Measurements from ENCODE around the gene RBM39.
"Not testable (repeated sequence)": the region's sequence is repeated elsewhere in the genome, so short reads cannot be mapped to it uniquely, and the experiment has no call there.

Gene RBM39

DNA sequence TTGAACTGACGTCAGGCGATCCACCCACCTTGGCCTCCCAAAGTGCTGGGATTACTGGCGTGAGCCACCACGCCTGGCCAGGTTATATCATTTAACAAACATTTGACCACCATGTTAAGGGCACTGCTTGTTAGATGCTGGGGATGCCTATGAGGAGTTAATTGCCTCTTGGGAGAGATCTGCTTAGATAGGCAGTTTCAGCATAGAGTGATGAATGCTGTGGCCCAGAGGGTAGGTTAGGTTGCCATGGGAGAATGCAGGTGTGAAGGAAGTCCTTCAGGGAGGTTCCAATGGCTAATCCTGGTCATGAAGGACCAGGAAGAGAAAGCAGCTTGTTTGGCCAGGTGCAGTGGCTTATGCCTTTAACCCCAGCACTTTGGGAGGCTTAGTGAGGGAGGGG, 46.7 kb upstream of the RBM39 start:
- Histone ChIP-seq H3K4me3 (ENCODE audit: insufficient read depth, low read length, poor library complexity, severe bottlenecking) (no peak overlapping the region), H2AFZ (ENCODE audit: low read depth, low read length, severe bottlenecking) (no peak overlapping the region), H3K4me2 (ENCODE audit: low read depth, low read length, poor library complexity, severe bottlenecking) (no peak overlapping the region), H3K36me3 (ENCODE audit: low read length) (no peaks in the 10 kb centered on the region), H3F3A (ENCODE audit: insufficient read depth) (no peaks in the 10 kb centered on the region), H3K9me2 (replicated peaks; ENCODE audit: insufficient read depth, low read length) (no peaks in the 10 kb centered on the region), H4K20me1 (ENCODE audit: low read depth, low read length) (no peaks in the 10 kb centered on the region), H3K79me2 (ENCODE audit: insufficient read depth, low read length) (peaks cover 51% of the 10 kb centered on the region), H3K9ac (ENCODE audit: low read length) (no peak overlapping the region), H3K27me3 (ENCODE audit: low read length) (no peaks in the 10 kb centered on the region), H3K9me3 (ENCODE audit: insufficient read depth, low read length) (no peaks in the 10 kb centered on the region), H3K27ac (ENCODE audit: low read depth, low read length) (no peak overlapping the region)
- TF ChIP-seq, protein P1, sequence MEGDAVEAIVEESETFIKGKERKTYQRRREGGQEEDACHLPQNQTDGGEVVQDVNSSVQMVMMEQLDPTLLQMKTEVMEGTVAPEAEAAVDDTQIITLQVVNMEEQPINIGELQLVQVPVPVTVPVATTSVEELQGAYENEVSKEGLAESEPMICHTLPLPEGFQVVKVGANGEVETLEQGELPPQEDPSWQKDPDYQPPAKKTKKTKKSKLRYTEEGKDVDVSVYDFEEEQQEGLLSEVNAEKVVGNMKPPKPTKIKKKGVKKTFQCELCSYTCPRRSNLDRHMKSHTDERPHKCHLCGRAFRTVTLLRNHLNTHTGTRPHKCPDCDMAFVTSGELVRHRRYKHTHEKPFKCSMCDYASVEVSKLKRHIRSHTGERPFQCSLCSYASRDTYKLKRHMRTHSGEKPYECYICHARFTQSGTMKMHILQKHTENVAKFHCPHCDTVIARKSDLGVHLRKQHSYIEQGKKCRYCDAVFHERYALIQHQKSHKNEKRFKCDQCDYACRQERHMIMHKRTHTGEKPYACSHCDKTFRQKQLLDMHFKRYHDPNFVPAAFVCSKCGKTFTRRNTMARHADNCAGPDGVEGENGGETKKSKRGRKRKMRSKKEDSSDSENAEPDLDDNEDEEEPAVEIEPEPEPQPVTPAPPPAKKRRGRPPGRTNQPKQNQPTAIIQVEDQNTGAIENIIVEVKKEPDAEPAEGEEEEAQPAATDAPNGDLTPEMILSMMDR (IDR thresholded peaks at IDR 0.05; ENCODE audit: insufficient read depth, low read length, poor library complexity, severe bottlenecking): no peak
- TF ChIP-seq EZH2phosphoT487 (conservative IDR thresholded peaks at IDR 0.05; ENCODE audit: low read length): no peak

DNA sequence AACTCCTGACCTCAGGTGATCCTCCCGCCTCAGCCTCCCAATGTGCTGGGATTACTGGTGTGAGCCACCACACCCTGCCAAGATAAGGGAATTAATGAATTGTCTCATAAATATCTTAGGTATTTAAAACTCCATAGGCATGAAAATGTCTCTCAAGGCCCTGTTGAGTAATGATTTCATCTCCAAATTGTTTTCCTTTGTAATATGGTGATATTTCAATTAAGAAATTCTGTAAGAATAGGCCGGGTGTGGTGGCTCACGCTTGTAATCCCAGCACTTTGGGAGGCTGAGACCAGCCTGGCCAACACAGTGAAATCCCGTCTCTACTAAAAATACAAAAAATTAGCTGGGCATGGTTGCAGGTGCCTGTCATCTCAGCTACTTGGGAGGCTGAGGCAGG, 43.5 kb upstream of the RBM39 start:
- not testable (repeated sequence) for H4K20me1 ChIP-seq (ENCODE audit: low read depth, low read length); H3K36me3 ChIP-seq (ENCODE audit: low read length)
- H3K79me2 ChIP-seq (ENCODE audit: insufficient read depth, low read length): peaks cover 60% of the 10 kb centered on the region

DNA sequence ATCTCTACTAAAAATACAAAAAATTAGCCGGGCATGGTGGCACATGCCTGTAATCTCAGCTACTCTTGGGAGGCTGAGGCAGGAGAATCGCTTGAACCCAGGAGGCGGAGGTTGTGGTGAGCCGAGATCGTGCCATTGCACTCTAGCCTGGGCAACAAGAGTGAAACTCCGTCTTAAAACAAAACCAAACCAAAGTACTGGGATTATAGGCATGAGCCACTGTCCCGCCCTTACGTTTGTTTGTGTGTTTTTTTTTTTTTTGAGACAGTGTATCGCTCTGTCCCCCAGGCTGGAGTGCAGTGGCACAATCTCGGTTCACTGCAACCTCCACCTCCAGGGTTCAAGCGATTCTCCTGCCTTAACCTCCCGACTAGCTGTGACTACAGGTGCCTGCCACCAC, 41.8 kb upstream of the RBM39 start:
- H3K79me2 ChIP-seq (ENCODE audit: insufficient read depth, low read length): peaks cover 66% of the 10 kb centered on the region
- not testable (repeated sequence) for H3K27ac ChIP-seq (ENCODE audit: low read depth, low read length); H3K27me3 ChIP-seq (ENCODE audit: low read length); H3K36me3 ChIP-seq (ENCODE audit: low read length); H4K20me1 ChIP-seq (ENCODE audit: low read depth, low read length); H3K4me3 ChIP-seq (ENCODE audit: insufficient read depth, low read length, poor library complexity, severe bottlenecking); H3K9me3 ChIP-seq (ENCODE audit: insufficient read depth, low read length); H3K4me2 ChIP-seq (ENCODE audit: low read depth, low read length, poor library complexity, severe bottlenecking); H3F3A ChIP-seq (ENCODE audit: insufficient read depth); H3K9ac ChIP-seq (ENCODE audit: low read length); H2AFZ ChIP-seq (ENCODE audit: low read depth, low read length, severe bottlenecking); H3K9me2 ChIP-seq (replicated peaks; ENCODE audit: insufficient read depth, low read length)

More for the DNA sequence above, 43.5 kb upstream of the RBM39 start:
- not testable (repeated sequence) for H3K9me3 ChIP-seq (ENCODE audit: insufficient read depth, low read length); H3K9ac ChIP-seq (ENCODE audit: low read length); H3K27me3 ChIP-seq (ENCODE audit: low read length); H2AFZ ChIP-seq (ENCODE audit: low read depth, low read length, severe bottlenecking); H3K27ac ChIP-seq (ENCODE audit: low read depth, low read length); H3K4me3 ChIP-seq (ENCODE audit: insufficient read depth, low read length, poor library complexity, severe bottlenecking); H3F3A ChIP-seq (ENCODE audit: insufficient read depth); H3K4me2 ChIP-seq (ENCODE audit: low read depth, low read length, poor library complexity, severe bottlenecking); H3K9me2 ChIP-seq (replicated peaks; ENCODE audit: insufficient read depth, low read length)

DNA sequence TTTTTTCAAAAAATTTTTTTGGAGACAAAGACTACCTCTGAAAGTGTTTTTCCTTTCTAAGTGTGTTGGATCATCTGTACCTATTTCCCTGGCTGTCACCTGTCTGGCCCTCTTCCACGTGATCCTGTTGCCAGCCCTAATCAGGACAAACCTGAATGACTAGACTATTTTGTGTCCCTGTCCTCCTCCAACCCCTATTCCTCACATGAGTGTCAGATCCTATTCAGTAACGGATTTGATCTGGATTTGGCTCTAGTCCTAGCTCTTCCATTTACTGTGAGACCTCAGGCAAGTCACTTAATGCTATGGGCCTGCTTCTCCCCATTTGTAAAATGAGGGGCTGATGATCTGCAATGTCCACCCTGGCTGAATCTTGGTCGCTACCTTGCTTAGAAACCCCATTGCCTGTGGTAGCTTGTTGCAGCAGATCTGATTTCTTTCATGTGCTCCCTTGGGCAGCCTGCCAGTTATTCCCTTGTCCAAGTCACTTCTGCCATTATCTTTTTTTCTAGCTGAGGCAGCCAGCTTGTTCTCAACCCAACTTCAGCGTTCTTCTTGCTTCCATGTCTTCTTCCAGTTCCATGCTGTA, 34.5 kb upstream of the RBM39 start:
- Histone ChIP-seq H3K9ac (ENCODE audit: low read length) (no peak overlapping the region), H3K79me2 (ENCODE audit: insufficient read depth, low read length) (peaks cover 82% of the 10 kb centered on the region), H3K27ac (ENCODE audit: low read depth, low read length) (no peak overlapping the region), H4K20me1 (ENCODE audit: low read depth, low read length) (no peaks in the 10 kb centered on the region; the same call in 1 of the 2 replicates), H3K9me2 (replicated peaks; ENCODE audit: insufficient read depth, low read length) (no peaks in the 10 kb centered on the region), H3K36me3 (ENCODE audit: low read length) (no peaks in the 10 kb centered on the region), H3F3A (ENCODE audit: insufficient read depth) (peaks cover 12% of the 10 kb centered on the region), H3K27me3 (ENCODE audit: low read length) (no peaks in the 10 kb centered on the region), H3K4me3 (ENCODE audit: insufficient read depth, low read length, poor library complexity, severe bottlenecking) (no peak overlapping the region), H2AFZ (ENCODE audit: low read depth, low read length, severe bottlenecking) (no peak overlapping the region), H3K4me2 (ENCODE audit: low read depth, low read length, poor library complexity, severe bottlenecking) (no peak overlapping the region), H3K9me3 (ENCODE audit: insufficient read depth, low read length) (no peaks in the 10 kb centered on the region)
- no peak for TF ChIP-seq EZH2phosphoT487 (conservative IDR thresholded peaks at IDR 0.05; ENCODE audit: low read length)
- TF ChIP-seq, protein P1 (IDR thresholded peaks at IDR 0.05; ENCODE audit: insufficient read depth, low read length, poor library complexity, severe bottlenecking): no peak

Measured in SU-DHL-6 (cell line).